Measurements from ENCODE around the gene PLGLB1.
"Not testable (repeated sequence)": the region's sequence is repeated elsewhere in the genome, so short reads cannot be mapped to it uniquely, and the experiment has no call there.

GRCh38 chr2:87061519-87061918 lies 39.9 kb upstream of the PLGLB1 start:
- not testable (repeated sequence) for TF ChIP-seq PBX3 (CRISPR knock-in tag; IDR thresholded peaks at IDR 0.05); CTCF (tag by site-specific recombination; IDR thresholded peaks at IDR 0.05); BCL11A (tag by site-specific recombination; IDR thresholded peaks at IDR 0.05; ENCODE audit: low read depth); REST (tag by site-specific recombination; IDR thresholded peaks at IDR 0.05); HOXC10 (CRISPR knock-in tag; IDR thresholded peaks at IDR 0.05); ZNF580 (tag by site-specific recombination; IDR thresholded peaks at IDR 0.05); ZNF510 (tag by site-specific recombination; IDR thresholded peaks at IDR 0.05; ENCODE audit: insufficient replicate concordance); PRDM4 (tag by site-specific recombination; IDR thresholded peaks at IDR 0.05); ZNF398 (tag by site-specific recombination; IDR thresholded peaks at IDR 0.05); TCF7L2 (IDR thresholded peaks at IDR 0.05; ENCODE audit: borderline replicate concordance, low read depth, low read length); ZNF48 (tag by site-specific recombination; IDR thresholded peaks at IDR 0.05); ZNF18 (tag by site-specific recombination; IDR thresholded peaks at IDR 0.05); ZXDB (tag by site-specific recombination; IDR thresholded peaks at IDR 0.05); ZNF175 (tag by site-specific recombination; IDR thresholded peaks at IDR 0.05)
